Lower lobe of right lung (tissue), 2 donors: ENCODE results near the gene KL. TPM values are rescaled to one million over a fixed set of nuclear protein-coding genes. Genes with fewer than 3 reads are reported as not detected.
A peak's percentile ranks its signal among the peaks of the same experiment; 100 is the strongest.

Experiments used
- ATAC-seq, 2 donors: fragments of 200-7000 bp; cut with Tn5 transposase; one replicate each; pipeline ENCODE4 v1.9.1; 2020 to 2022; ENCODE audit warnings: mild to moderate bottlenecking in 2 of 2, moderate library complexity in 2 of 2
- DNase-seq: peaks from one replicate; pipeline ENCODE4 v3.0.0-alpha.2; 2020
- H3K27ac ChIP-seq: fragments of 200-600 bp; one replicate; pipeline ENCODE4 v1.8.0; 2022
- H3K27me3 ChIP-seq: fragments of 200-600 bp; one replicate; pipeline ENCODE4 v1.8.0; 2022; ENCODE audit warnings: low read depth
- H3K36me3 ChIP-seq: fragments of 200-600 bp; one replicate; pipeline ENCODE4 v1.8.0; 2022; ENCODE audit warnings: mild to moderate bottlenecking
- H3K4me1 ChIP-seq: fragments of 200-600 bp; one replicate; pipeline ENCODE4 v1.8.0; 2022
- H3K4me3 ChIP-seq: fragments of 200-600 bp; one replicate; pipeline ENCODE4 v1.8.0; 2022; ENCODE audit warnings: mild to moderate bottlenecking
- H3K9me3 ChIP-seq: fragments of 200-600 bp; one replicate; pipeline ENCODE4 v1.8.0; 2022
- intact Hi-C: fragments of 100-400 bp; cut with DNase I; formaldehyde crosslinking; loops from one replicate; pipeline ENCODE4 v1.11.0; 2022
- total RNA-seq: library from RNA; stranded (reverse); fragmentation: NEBNext Ultra II Directional; extraction: Animal tissue kit (Norgen Biotek cat#: 25700); gene quantifications from one replicate; pipeline ENCODE4 v1.2.1, GENCODE V29; 2021
- TF ChIP-seq, protein P1 (sequence below): fragments of 200-600 bp; IDR thresholded peaks from one replicate; pipeline ENCODE4 v1.8.0; 2022; ENCODE audit warnings: antibody characterized with exemption, mild to moderate bottlenecking
- donor health status: DM: no; HTN: yes; CAD: no; lungs with severe emphysema.

KL gene
- total RNA-seq, 1 donor from 2014 or later: 14.7 TPM

- DNase-seq (no peak), ATAC-seq (no peak)
- Histone ChIP-seq H3K4me3 (no peak overlapping the region), H3K27me3 (no peaks in the 10 kb centered on the region), H3K9me3 (no peaks in the 10 kb centered on the region), H3K36me3 (peaks cover 74% of the 10 kb centered on the region), H3K4me1 (peaks cover 46% of the 10 kb centered on the region), H3K27ac (no peak overlapping the region)
- TF ChIP-seq, protein P1, sequence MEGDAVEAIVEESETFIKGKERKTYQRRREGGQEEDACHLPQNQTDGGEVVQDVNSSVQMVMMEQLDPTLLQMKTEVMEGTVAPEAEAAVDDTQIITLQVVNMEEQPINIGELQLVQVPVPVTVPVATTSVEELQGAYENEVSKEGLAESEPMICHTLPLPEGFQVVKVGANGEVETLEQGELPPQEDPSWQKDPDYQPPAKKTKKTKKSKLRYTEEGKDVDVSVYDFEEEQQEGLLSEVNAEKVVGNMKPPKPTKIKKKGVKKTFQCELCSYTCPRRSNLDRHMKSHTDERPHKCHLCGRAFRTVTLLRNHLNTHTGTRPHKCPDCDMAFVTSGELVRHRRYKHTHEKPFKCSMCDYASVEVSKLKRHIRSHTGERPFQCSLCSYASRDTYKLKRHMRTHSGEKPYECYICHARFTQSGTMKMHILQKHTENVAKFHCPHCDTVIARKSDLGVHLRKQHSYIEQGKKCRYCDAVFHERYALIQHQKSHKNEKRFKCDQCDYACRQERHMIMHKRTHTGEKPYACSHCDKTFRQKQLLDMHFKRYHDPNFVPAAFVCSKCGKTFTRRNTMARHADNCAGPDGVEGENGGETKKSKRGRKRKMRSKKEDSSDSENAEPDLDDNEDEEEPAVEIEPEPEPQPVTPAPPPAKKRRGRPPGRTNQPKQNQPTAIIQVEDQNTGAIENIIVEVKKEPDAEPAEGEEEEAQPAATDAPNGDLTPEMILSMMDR: no peak
- intact Hi-C loops: no loop called here
These were observed 91.1 kb downstream of the KL start for GRCh38 chr13:33107361-33107760.

- no peak overlapping the region for H3K27ac ChIP-seq
These were observed 92.4 kb downstream of the KL start for GRCh38 chr13:33108620-33109019.

DNA sequence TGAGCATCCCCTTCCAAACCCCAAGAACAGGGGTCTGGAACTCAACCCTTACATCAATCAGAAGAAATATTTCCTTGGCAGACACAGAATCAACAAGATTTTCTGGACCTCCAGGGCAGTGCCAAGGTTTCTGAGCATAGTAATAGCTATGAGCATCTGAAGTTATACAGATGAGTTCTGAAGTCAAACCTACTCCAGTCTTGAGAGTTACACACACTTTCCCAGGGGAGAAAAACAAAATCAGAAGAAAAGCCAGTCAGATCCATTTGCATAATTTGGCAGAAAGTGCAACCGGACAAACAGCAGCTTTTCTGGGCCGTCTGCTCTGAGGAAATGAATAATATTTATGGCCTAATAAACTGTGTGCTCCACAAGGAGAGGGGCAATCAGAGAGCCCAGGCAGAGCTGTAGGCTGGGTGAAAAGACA is 93.1 kb downstream of the KL start:
- ATAC-seq (no peak), DNase-seq (no peak)
- H3K27me3 ChIP-seq: no peaks in the 10 kb centered on the region
- H3K36me3 ChIP-seq: peaks cover 91% of the 10 kb centered on the region
- H3K27ac ChIP-seq: peak overlapping the region; percentile 12
- TF ChIP-seq, protein P1: no peak
- H3K4me3 ChIP-seq: no peak overlapping the region
- intact Hi-C loops: no loop called here
- no peaks in the 10 kb centered on the region for H3K9me3 ChIP-seq
- H3K4me1 ChIP-seq: peaks cover 64% of the 10 kb centered on the region

More at GRCh38 chr13:33108620-33109019, 92.4 kb downstream of the KL start:
- intact Hi-C loops: no loop called here
- no peak for ATAC-seq
- Histone ChIP-seq H3K36me3 (peaks cover 87% of the 10 kb centered on the region), H3K27me3 (no peaks in the 10 kb centered on the region), H3K4me3 (no peak overlapping the region), H3K9me3 (no peaks in the 10 kb centered on the region), H3K4me1 (peaks cover 57% of the 10 kb centered on the region)
- DNase-seq: no peak
- TF ChIP-seq, protein P1: no peak

- Histone ChIP-seq H3K27ac (peak overlapping the region; percentile 12), H3K4me3 (no peak overlapping the region), H3K27me3 (no peaks in the 10 kb centered on the region), H3K4me1 (peaks cover 65% of the 10 kb centered on the region), H3K36me3 (peaks cover 91% of the 10 kb centered on the region), H3K9me3 (no peaks in the 10 kb centered on the region)
- ATAC-seq: no peak
- intact Hi-C loops: no loop called here
- no peak for DNase-seq
- TF ChIP-seq, protein P1: no peak
These were observed 93.6 kb downstream of the KL start for GRCh38 chr13:33109801-33110200.

GRCh38 chr13:33110386-33110712 is 94.1 kb downstream of the KL start:
- peaks cover 65% of the 10 kb centered on the region for H3K4me1 ChIP-seq
- H3K27ac ChIP-seq: peak overlapping the region; percentile 62
- no peaks in the 10 kb centered on the region for H3K27me3 ChIP-seq
- H3K9me3 ChIP-seq: no peaks in the 10 kb centered on the region
- peaks cover 91% of the 10 kb centered on the region for H3K36me3 ChIP-seq
- H3K4me3 ChIP-seq: no peak overlapping the region
- TF ChIP-seq, protein P1: no peak
- DNase-seq: no peak
- intact Hi-C loops: no loop called here
- ATAC-seq: no peak
